Left ventricle myocardium superior (tissue), 1 donor: ENCODE results near the gene SIGMAR1. TPM values are rescaled to one million over a fixed set of nuclear protein-coding genes. Genes with fewer than 3 reads are reported as not detected.

Experiments used
- ATAC-seq: fragments of 200-7000 bp; cut with Tn5 transposase; one replicate; pipeline ENCODE4 v1.9.1; 2020; ENCODE audit warnings: mild to moderate bottlenecking, moderate library complexity
- DNase-seq: peaks from one replicate; pipeline ENCODE4 v3.0.0-alpha.2; 2020
- intact Hi-C: fragments of 100-400 bp; cut with micrococcal nuclease; formaldehyde crosslinking; loops from one replicate; pipeline ENCODE4 v1.11.0; 2022
- total RNA-seq: library from RNA; stranded (reverse); fragmentation: NEBNext Ultra II Directional; extraction: Animal tissue kit (Norgen Biotek cat#: 25700); gene quantifications from one replicate; pipeline ENCODE4 v1.2.1, GENCODE V29; 2021
- donor health status: DM: no; HTN: yes; CAD: no; lungs with severe emphysema.

SIGMAR1 gene
- total RNA-seq, 1 donor from 2014 or later: 23.1 TPM

GRCh38 chr9:34635556-34635955 is 2.0 kb downstream of the SIGMAR1 start:
- intact Hi-C loops: no loop called here
- DNase-seq (no peak), ATAC-seq (no peak)

GRCh38 chr9:34634551-34635248 is 2.9 kb downstream of the SIGMAR1 start:
- DNase-seq (no peak), ATAC-seq (no peak)
- intact Hi-C loops: no loop called here

- intact Hi-C loops: no loop called here
- DNase-seq (peak; percentile 67), ATAC-seq (peak; percentile 13)
These were observed 3.6 kb downstream of the SIGMAR1 start for GRCh38 chr9:34633851-34634550.

- DNase-seq: no peak
- intact Hi-C loops: no loop called here
- no peak for ATAC-seq
These were observed 4.4 kb downstream of the SIGMAR1 start for GRCh38 chr9:34633166-34633565.

GRCh38 chr9:34630402-34631154 is 7.0 kb downstream of the SIGMAR1 start:
- intact Hi-C loops: no loop called here
- ATAC-seq: no peak
- no peak for DNase-seq

GRCh38 chr9:34629491-34629808 is 8.1 kb downstream of the SIGMAR1 start:
- ATAC-seq (no peak), DNase-seq (no peak)
- intact Hi-C loops: no loop called here

- peak; percentile 53 for DNase-seq
- intact Hi-C loops: no loop called here
- peak; percentile 82 for ATAC-seq
These were observed 8.7 kb downstream of the SIGMAR1 start, which contains the start of gene ARID3C for GRCh38 chr9:34628656-34629490. Gene ARID3C (minus strand): TSS chr9:34629066. CDS start chr9:34628014, 1,052 bp downstream.

- no peak for ATAC-seq
- intact Hi-C loops: no loop called here
- DNase-seq: no peak
These were observed 9.6 kb downstream of the SIGMAR1 start for GRCh38 chr9:34627716-34628655.

- DNase-seq (no peak), ATAC-seq (no peak)
- intact Hi-C loops: no loop called here
These were observed 12.5 kb downstream of the SIGMAR1 start for GRCh38 chr9:34625186-34625486.

- intact Hi-C loops: no loop called here
- no peak for DNase-seq
- ATAC-seq: no peak
These were observed 13.0 kb downstream of the SIGMAR1 start for GRCh38 chr9:34624475-34625185.

- intact Hi-C loops: no loop called here
- ATAC-seq (no peak), DNase-seq (no peak)
These were observed 14.0 kb downstream of the SIGMAR1 start for GRCh38 chr9:34623374-34624235.

- peak; percentile 99 for ATAC-seq
- intact Hi-C loops: no loop called here
- DNase-seq: peak; percentile 93
These were observed 17.3 kb downstream of the SIGMAR1 start, which contains the start of gene DCTN3 for GRCh38 chr9:34620061-34620994. Gene DCTN3 (minus strand): TSS chr9:34620495. CDS start chr9:34620464, 31 bp downstream.

GRCh38 chr9:34615132-34615531 is 22.5 kb downstream of the SIGMAR1 start:
- no peak for ATAC-seq
- intact Hi-C loops: no loop called here
- no peak for DNase-seq

GRCh38 chr9:34612788-34613390 is 24.7 kb downstream of the SIGMAR1 start:
- DNase-seq (peak; percentile 74), ATAC-seq (peak; percentile 71)
- intact Hi-C loops: no loop called here
